Uterus (tissue), 4 donors: ENCODE measurements around the gene GCNT2. TPM values are rescaled to one million over a fixed set of nuclear protein-coding genes. Genes with fewer than 3 reads are reported as not detected.

Source experiments
- DNase-seq, 2 donors: peaks; one replicate each; pipeline ENCODE4 v3.0.0-alpha.2; 2019 to 2020
- H3K27ac ChIP-seq, 2 donors: fragments of 200-600 bp; sonication (generic); 1 replicate in 1 of 2; 2 replicates in 1 of 2; pipeline ENCODE4 v1.5.1; 2016 to 2018
- H3K27me3 ChIP-seq, 2 donors: fragments of 200-600 bp; sonication (generic); one replicate each; pipeline ENCODE4 v1.5.1; 2018 to 2019; ENCODE audit warnings: control low read depth in 1 of 2
- H3K36me3 ChIP-seq, 2 donors: fragments of 200-600 bp; sonication (generic); one replicate each; pipeline ENCODE4 v1.5.1; 2019; ENCODE audit warnings: control low read depth in 1 of 2
- H3K4me1 ChIP-seq, 2 donors: fragments of 200-600 bp; sonication (generic); one replicate each; pipeline ENCODE4 v1.5.1; 2018 to 2019; ENCODE audit warnings: control low read depth in 1 of 2
- H3K4me3 ChIP-seq, 2 donors: fragments of 200-600 bp; sonication (generic); 1 replicate in 1 of 2; 2 replicates in 1 of 2; pipeline ENCODE4 v1.5.1; 2018 to 2019; ENCODE audit warnings: mild to moderate bottlenecking in 1 of 2
- H3K9me3 ChIP-seq, 2 donors: fragments of 200-600 bp; sonication (generic); one replicate each; pipeline ENCODE4 v1.5.1; 2019; ENCODE audit warnings: control low read depth in 1 of 2
- POLR2A ChIP-seq, 2 donors: fragments of 450-650 bp; IDR thresholded peaks; one replicate each; pipeline ENCODE4 v1.6.1; 2016; ENCODE audit warnings: antibody characterized with exemption in 2 of 2, mild to moderate bottlenecking in 1 of 2, moderate library complexity in 1 of 2
- intact Hi-C: fragments of 100-400 bp; cut with DNase I; formaldehyde crosslinking; loops from one replicate; pipeline ENCODE4 v1.15.1; 2023; ENCODE audit warnings: low total_unique reads
- small RNA-seq: library from RNA; depleted of rRNA; stranded (forward); fragments of <200 nt; gene quantifications from one replicate; pipeline ENCODE3, GENCODE V24; 2016
- total RNA-seq, 4 donors: library from RNA; depleted of rRNA in 3 of 4; stranded (reverse); fragments of >200 nt in 3 of 4; gene quantifications; one replicate each; pipeline versions ENCODE4 v1.1.0 to v1.2.4, GENCODE V29; 2014 to 2023
- TF ChIP-seq, protein P1 (sequence below), 4 experiments: fragments of 200-600 bp in 2 of 4; fragments of 450-650 bp in 2 of 4; sonication (generic) in 2 of 4; IDR thresholded peaks; one replicate each; pipeline ENCODE4 v1.5.1; 2016 to 2019; ENCODE audit warnings: antibody characterized with exemption in 4 of 4, mild to moderate bottlenecking in 2 of 4, moderate library complexity in 1 of 4
- donor health status: DM: yes; HTN: yes; CAD: no.

The GCNT2 gene
- total RNA-seq, 4 donors from 2014 or later, result 7.8 to 16.2 (median 10.9) TPM

- no peak for DNase-seq
These were observed 157.3 kb downstream of the GCNT2 start for GRCh38 chr6:10678456-10678855.

More at GRCh38 chr6:10678456-10678855, 157.3 kb downstream of the GCNT2 start:
- Histone ChIP-seq H3K27me3 (no peaks in the 10 kb centered on the region), H3K27ac (no peak overlapping the region), H3K36me3 (no peaks in the 10 kb centered on the region), H3K9me3 (no peaks in the 10 kb centered on the region), H3K4me3 (no peak overlapping the region), H3K4me1 (no peaks in the 10 kb centered on the region)
- intact Hi-C loops, result no loop called here
- TF ChIP-seq, protein P1, sequence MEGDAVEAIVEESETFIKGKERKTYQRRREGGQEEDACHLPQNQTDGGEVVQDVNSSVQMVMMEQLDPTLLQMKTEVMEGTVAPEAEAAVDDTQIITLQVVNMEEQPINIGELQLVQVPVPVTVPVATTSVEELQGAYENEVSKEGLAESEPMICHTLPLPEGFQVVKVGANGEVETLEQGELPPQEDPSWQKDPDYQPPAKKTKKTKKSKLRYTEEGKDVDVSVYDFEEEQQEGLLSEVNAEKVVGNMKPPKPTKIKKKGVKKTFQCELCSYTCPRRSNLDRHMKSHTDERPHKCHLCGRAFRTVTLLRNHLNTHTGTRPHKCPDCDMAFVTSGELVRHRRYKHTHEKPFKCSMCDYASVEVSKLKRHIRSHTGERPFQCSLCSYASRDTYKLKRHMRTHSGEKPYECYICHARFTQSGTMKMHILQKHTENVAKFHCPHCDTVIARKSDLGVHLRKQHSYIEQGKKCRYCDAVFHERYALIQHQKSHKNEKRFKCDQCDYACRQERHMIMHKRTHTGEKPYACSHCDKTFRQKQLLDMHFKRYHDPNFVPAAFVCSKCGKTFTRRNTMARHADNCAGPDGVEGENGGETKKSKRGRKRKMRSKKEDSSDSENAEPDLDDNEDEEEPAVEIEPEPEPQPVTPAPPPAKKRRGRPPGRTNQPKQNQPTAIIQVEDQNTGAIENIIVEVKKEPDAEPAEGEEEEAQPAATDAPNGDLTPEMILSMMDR (IDR thresholded peaks at IDR 0.05), result no peak
- no peak for TF ChIP-seq POLR2A (IDR thresholded peaks at IDR 0.05)

Small RNA genes lying within 50 kb of the gene (small RNA-seq; reads per million reads assigned to genes)
- not detected for gene RF00019

Other genes with a start within 250 kb of the GCNT2 start
- gene TFAP2A, start 106.3 kb upstream of the GCNT2 start, total RNA-seq, result under 1 TPM in 2 of 4 donors, not detected in 2; 0.21 TPM
- gene C6orf52, start 173.3 kb downstream of the GCNT2 start, total RNA-seq, result 10 to 100 TPM in 1 of 4 donors, not detected in 3; 79.7 TPM
- 10 to 100 TPM; 14.2 to 34.1 (median 18.8) TPM for gene PAK1IP1, start 173.6 kb downstream of the GCNT2 start, total RNA-seq
- gene TMEM14C, start 201.7 kb downstream of the GCNT2 start, total RNA-seq, result 100 to 1,000 TPM in 3 of 4 donors, 10 to 100 TPM in 1; 97.5 to 236 (median 159) TPM
- 10 to 100 TPM; 48.5 to 71.9 (median 54.6) TPM for gene TMEM14B, start 226.5 kb downstream of the GCNT2 start, total RNA-seq